ENCODE measurements around the gene RNU1-2.
"Not testable (repeated sequence)": the region's sequence is repeated elsewhere in the genome, so short reads cannot be mapped to it uniquely, and the experiment has no call there.

Gene RNU1-2

DNA sequence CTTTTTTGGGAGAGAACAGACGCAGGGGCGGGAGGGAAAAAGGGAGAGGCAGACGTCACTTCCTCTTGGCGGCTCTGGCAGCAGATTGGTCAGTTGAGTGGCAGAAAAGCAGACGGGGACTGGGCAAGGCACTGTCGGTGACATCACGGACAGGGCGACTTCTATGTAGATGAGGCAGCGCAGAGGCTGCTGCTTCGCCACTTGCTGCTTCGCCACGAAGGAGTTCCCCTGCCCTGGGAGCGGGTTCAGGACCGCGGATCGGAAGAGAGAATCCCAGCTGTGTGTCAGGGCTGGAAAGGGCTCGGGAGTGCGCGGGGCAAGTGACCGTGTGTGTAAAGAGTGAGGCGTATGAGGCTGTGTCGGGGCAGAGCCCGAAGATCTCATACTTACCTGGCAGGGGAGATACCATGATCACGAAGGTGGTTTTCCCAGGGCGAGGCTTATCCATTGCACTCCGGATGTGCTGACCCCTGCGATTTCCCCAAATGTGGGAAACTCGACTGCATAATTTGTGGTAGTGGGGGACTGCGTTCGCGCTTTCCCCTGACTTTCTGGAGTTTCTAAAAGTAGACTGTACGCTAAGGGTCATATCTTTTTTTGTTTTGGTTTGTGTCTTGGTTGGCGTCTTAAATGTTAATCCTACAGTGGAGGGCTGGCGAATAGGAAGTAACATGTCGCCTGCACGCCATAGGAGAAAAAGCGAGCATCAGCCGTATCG lies at the start of gene RNU1-2:
Gene RNU1-2, plus strand, starts transcription at position 383 of the 718 bp plus-strand sequence.
- in situ Hi-C loops (cut with HindIII; ENCODE audit: low sequenced_read_pairs) = not testable (repeated sequence)

DNA sequence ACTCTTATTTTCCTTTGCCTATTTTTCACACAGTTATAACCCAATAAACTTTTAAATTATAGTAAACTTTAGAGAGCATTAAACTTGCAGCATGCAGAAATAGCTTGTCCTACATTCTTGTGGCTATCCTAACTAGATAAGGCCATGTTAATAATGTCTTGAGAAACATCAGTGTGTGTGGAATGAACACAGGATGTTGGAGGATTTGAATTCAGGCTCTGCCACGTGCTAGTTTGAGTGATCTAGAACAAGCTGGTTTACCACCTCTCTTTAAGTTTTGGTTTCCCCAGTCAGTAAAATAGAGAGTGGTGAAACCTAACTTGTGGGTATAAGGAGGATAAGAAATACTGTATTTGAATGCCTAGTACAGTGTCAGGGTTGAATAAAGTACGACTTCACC lies 39.6 kb upstream of the RNU1-2 start:
- in situ Hi-C loops (cut with HindIII; ENCODE audit: low sequenced_read_pairs) = not testable (repeated sequence)

DNA sequence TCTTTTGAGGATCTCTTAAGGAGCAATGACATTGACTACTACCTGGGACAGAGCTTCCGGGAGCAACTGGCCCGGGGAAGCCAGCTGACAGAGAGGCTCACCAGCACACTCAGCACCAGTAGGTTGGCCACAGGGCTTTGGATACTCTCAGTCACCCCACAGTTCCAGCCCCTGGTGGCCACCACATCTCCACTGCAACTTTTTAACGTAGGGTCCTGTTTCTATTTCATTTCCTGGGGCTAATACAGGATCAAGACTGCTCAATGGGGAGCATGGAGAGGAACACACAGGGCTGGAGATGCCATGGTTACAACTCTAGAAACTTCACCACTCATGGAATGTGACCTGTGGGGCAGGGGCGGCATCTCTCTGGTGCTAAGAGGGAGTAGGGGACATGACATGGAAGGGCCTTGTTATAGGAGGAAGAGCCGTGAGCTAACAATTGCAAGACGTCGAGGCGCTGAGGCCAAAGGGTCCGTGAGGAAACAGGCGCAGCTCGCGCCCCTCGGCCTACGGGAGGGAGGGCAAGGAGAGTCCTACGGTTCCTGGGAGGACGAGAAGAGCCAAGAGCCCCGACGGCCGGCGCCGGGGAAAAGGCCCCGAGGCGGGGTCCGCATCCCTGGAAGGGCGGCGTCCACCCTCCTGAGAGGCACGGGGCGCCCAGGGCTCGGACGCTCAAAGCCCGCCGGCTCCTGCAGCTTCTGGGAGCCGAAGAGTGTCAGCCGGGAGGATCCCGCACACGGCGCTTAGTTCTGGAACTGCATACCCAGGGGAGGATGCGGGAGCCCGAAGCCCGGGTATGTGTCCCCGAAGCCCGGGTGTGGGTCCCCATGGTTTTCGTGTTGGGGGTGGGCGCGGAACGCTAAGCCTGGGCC lies 36.4 kb upstream of the RNU1-2 start:
- in situ Hi-C loops (cut with HindIII; ENCODE audit: low sequenced_read_pairs) = not testable (repeated sequence)

DNA sequence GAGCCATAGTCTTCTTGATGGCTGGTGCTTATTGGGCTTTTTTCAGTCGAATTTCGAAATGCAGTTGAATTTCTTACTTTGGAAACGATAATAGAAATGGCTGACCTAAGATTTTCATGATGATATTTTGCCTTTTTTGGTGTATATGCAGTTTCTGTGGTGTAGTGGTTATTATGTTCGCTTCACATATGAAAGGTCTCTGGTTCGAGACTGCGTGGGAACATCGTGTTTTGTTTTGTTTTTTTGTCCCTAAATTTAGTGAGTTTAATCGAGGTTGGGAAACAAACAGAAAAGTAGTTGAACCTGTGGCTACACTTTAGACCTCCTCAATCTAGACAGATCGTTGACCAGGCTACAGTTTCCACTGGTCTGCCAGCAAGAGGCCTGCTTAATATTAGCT lies 35.7 kb upstream of the RNU1-2 start:
- in situ Hi-C loops (cut with HindIII; ENCODE audit: low sequenced_read_pairs) = not testable (repeated sequence)

DNA sequence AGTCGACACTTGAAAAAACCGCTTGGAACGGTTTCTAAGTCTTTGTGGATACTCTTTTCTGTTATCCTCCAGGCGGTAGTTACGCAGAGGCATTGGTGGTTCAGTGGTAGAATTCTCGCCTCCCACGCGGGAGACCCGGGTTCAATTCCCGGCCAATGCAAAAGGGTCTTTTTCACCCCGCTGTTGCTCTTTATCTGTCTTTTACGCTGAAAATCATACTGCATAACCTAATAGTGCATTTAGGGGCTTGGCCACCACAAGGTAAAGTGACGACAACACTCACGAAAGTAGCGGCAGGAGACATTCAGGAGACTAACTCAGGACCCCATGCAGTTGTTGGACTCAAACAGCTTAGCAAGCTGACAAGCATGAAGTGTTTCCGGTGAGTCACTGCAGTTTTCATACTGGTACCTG lies 33.9 kb upstream of the RNU1-2 start:
- in situ Hi-C loops (cut with HindIII; ENCODE audit: low sequenced_read_pairs) = not testable (repeated sequence)

DNA sequence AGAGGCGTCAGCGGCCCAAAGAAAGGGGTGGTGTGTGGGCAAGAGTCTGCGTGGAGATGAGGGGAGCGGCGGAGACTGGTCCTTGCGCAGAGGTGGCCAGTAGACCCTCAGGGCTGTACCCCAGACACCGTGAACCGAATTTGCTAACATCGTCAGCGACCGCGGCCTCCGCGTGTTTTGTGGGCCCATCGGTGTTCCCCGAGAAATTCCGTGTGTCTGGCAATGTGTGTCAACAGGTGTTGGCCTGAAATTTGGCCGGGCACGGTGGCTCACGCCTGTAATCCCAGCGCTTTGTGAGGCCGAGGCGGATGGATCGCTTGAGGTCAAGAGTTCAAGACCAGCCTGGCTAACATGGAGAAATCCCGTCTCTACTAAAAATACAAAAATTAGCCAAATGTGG lies 33.4 kb upstream of the RNU1-2 start:
- in situ Hi-C loops (cut with HindIII; ENCODE audit: low sequenced_read_pairs) = not testable (repeated sequence)

DNA sequence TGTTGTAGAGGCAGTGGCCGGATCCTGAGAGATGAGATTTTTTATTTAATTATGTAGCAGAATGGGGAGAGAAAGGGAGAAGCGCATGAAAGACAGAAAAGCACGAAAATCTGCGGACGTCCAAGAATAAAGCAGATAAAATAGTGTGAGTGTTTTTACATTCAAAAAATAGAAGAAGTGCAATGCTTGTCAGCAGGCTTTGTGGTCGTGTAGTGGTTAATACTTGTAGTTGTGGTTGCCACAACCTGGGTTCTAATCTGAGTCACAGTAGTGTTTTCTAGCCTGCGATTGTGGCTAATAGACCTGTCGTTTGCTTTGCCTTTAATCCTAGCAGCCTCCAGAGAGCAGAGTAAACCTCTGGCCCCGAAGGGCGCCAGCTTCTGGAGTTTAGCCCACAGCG lies 32.8 kb upstream of the RNU1-2 start:
- in situ Hi-C loops (cut with HindIII; ENCODE audit: low sequenced_read_pairs) = not testable (repeated sequence)

DNA sequence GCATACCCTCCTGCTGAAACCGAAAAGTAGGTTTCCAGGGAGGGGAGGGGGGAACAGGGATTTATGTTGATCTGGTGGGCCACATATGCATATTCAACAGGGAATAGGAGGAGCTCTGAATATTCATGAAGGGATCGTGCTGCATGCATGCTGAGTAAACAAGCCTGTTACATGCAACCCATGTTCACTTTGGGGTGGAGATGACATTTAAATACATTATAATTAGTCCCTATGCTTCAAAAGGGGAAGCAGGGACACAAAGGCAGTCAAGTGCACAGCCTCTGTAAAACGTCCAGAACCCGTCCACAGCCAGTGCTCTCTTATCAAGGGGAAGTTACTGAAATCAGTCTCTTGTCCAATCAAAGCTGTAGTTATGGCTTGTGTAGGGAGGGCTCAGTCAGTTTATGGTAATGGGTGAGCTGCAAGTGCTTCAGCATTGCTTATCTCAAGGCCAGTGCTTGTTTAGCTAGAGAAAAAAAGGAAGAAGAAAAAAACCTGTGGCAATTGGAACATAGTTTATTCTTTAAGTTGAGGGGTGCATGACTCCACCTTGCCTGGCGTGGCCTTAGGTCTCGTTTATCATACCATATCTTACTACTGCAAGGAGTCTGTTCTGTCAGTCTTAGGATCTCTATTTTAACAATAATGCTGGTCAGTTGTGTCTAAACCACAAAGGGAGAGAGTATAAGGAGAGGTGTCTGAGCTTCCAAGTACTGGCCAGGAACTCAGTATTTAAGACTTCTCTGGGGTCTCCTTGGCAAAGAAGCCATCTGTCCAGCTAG lies 28.7 kb upstream of the RNU1-2 start:
- in situ Hi-C loops (cut with HindIII; ENCODE audit: low sequenced_read_pairs) = not testable (repeated sequence)

DNA sequence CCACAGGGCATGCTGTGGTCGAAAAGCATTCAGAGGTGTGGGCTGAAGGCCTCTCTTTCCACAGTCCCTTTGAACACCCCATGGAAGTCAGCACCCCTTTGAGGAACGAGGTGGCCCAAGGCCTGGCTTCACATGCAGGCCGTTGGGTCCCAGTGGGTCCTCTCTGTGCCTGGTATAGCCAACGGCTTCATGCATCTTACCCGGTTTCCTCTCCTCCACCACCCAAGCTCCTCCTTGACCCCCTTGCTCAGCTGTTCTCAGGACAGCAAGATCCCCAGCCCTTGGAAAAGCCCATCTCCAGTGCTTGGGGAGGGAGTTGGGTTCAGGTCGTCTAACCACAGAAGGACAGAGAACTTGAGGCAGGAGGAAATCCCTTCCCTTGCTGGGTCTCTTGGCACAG lies 27.0 kb upstream of the RNU1-2 start:
- in situ Hi-C loops (cut with HindIII; ENCODE audit: low sequenced_read_pairs) = not testable (repeated sequence)

DNA sequence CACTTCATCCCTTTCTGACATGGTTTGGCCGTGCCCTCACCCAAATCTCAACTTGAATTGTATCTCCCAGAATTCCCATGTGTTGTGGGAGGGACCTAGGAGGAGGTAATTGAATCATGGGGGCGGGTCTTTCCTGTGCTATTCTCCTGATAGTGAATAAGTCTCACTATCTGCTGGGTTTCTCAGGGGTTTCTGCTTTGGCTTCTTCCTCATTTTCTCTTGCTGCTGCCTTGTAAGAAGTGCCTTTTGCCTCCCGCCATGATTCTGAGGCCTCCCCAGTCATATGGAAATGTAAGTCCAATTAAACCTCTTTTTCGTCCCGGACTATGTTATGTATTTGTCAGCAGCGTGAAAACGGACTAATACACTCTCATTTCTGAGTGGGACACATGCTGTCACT lies 25.8 kb upstream of the RNU1-2 start:
- in situ Hi-C loops (cut with HindIII; ENCODE audit: low sequenced_read_pairs) = not testable (repeated sequence)

DNA sequence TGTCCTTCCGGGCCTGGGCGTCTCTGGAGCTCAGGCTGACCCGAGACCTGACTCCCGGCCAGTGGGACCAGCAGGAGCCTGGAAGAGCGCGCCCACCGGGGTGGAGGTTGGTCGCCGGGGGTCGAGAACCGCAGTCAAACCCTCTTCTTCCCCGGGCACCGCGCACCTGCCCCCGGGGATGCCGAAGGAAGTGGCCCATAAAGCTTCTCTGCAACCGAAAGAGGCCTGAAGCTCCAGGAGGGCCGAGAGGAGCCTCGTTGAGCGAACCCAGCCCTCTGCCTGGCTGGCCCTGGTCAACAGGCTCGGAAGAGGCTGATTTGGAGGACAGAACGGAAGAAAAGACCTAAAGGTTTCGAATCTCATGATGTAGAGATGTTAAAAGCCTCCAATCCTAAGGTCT lies 24.6 kb upstream of the RNU1-2 start:
- in situ Hi-C loops (cut with HindIII; ENCODE audit: low sequenced_read_pairs) = not testable (repeated sequence)

DNA sequence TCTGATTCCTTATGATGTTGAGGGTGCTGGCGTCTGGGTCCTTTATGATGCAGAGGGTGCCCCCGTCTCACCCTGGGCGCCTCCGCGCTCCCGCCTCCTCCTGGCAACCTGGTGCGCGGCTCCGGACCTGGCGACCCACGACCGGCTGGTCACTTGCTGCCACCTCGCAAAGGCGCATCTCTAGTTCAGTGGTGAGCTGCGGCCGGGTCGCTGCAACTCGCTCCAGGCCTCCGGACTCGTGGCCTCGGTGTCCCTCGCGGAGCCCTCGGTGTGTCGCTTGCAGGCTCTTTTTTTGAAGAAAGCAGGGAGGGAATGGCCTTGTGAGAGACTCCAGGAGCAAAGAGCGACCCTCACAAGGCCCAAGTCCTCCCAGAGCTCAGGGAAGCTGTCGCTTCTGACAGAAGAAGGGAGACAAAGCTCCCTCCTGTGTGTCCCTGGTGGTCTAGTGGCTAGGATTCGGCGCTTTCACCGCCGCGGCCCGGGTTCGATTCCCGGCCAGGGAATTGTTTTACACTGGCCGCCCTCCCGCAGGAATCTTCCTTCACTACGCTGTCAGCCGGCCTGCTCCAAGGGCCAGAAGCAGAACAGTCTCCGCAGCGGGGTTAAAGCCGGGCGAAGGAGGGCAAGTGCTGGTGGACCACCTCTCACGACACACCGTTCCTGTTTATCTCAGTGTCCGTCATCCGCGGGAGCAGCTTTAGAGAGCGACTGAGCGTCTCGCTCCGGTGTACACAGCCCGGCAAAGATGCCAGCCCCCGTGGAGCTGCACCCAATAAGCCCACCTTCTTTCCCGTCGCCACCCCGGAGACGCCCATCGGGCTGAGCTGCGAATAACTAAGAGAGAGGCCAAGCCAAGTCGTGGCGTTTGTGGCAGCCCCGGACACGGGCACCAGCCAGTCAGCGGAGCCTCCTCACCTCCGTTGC lies 23.4 kb upstream of the RNU1-2 start:
- in situ Hi-C loops (cut with HindIII; ENCODE audit: low sequenced_read_pairs) = not testable (repeated sequence)

DNA sequence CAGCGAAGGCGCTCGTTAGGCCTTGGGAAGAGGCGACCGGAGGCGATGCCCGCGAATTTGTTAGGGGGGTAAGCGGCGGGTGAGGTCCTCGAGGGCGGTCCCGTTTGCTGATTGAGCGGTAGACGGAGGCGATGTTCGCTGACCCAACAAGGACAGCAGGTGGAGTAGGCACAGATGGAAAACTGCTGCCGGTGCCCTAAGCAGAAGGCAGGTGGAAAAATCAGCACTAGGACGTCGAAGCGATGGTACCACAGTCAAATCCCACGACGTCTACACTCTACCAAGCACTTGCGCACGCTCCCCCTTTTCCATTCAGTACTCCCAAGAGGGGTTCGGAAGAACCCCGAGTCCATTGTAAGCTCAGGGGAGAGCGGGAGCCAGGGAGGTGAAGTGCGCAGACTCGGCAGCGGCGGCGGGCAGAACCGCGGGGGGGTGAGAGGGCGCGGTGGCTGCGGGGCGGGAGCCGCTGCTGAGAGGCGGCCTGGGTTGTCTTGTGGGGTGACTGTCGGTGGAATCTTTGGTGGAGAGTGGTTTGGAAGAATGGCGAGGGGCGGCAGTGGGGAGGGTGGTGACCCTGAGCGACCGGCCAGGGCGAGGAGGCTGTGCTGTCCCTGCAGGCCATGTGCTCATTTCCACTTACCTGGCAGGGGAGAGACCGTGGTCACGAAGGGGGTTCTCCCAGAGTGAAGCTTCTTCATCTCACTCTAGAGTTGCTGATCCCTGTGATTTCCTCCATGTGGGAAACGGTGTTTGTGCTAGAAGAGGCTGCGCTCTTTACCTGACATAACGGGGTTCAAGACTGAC lies 22.5 kb upstream of the RNU1-2 start:
- in situ Hi-C loops (cut with HindIII; ENCODE audit: low sequenced_read_pairs) = not testable (repeated sequence)

DNA sequence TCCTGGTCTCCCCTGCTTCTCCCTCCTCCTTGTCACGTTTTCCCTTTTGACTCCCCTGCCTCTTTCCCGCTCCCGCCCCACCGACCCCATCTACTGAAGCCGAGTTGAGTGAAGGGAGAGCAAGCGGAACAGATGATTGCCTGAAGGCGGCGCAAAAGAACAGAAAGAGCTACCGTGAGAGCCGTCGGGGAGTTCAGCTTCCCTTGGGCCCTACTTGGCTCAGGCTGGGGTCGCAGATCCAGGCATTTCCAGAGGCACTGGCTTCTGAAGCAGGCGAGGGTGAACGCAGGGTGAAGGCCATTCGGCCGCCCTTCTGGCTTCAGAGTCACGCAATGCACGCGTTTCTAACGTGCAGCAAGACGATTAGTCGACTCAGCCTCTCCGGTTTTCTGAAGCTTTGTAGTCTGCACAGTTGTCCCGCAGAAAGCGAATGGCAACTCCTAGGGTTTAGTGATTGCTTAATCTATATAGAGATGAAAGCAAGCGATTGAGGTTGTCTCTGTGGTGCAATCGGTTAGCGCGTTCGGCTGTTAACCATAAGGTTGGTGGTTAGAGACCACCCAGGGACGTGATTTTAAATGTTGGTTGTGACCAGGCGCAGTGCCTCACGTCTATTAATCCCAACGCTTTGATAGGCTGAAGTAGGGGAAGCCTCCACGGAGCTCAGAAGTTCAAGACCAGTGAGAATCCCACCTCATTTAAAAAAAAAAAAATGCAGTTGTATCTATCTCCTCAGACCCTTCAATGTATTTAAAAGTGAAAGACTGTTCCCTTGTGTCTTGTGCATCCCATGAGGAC lies 20.6 kb upstream of the RNU1-2 start:
- in situ Hi-C loops (cut with HindIII; ENCODE audit: low sequenced_read_pairs) = not testable (repeated sequence)

DNA sequence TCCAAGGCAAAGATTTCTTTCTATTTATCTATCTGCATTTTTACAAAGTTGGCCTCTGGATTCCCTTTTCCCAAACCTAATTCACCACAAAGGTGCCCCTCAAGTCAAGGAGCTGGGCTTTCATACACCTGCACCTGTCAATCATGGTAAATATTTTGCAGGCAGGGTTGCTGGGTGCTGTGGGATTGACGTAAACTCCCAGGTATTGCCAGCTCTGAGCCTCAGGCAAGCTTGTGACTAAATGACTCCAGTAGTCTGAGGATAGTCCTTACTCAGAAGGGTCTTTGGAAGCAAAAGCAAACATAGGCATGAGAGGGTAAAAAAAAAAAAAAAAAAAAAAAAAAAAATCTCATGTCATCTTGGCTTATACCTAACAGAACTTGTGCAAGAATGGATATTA lies 14.0 kb upstream of the RNU1-2 start:
- in situ Hi-C loops (cut with HindIII; ENCODE audit: low sequenced_read_pairs) = not testable (repeated sequence)

DNA sequence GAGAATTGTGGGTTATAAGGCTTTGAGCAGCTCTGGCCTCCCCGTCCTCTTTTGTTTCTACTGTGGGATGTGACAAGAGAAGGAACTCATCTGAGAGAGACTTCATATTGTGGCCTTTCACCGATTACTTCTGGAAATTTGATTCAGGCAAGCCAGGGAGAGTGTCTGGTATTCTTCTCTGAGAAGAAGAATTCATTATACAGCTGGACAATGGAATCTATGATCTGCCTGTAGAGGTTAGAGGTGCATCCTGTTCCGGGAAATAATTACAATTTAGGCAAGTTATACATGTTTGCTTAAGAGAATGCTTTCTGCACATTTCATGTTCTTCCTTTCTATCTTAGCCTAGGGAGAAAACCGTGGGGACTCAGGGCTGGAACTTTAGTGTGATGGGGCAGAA lies 12.8 kb upstream of the RNU1-2 start:
- in situ Hi-C loops (cut with HindIII; ENCODE audit: low sequenced_read_pairs) = no loop called here

DNA sequence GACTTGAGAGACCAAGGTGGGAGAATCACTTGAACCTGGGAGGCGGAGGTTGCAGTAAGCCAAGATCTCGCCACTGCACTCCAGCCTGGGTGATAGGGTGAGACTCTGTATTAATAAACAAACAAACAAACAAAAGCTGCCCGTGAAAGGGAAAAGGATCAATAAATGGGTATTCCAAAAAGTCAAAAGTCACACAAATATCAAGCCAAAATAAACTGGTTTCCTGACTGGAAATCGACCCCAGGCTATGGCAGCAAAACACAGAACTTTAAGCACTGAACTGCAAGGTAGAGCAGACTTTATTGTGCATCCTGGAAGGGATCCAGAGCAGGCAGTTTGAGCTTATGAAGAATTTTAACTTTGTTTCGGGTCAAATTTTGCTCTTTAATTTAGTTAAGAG lies 11.3 kb upstream of the RNU1-2 start:
- in situ Hi-C loops (cut with HindIII; ENCODE audit: low sequenced_read_pairs) = not testable (repeated sequence)

DNA sequence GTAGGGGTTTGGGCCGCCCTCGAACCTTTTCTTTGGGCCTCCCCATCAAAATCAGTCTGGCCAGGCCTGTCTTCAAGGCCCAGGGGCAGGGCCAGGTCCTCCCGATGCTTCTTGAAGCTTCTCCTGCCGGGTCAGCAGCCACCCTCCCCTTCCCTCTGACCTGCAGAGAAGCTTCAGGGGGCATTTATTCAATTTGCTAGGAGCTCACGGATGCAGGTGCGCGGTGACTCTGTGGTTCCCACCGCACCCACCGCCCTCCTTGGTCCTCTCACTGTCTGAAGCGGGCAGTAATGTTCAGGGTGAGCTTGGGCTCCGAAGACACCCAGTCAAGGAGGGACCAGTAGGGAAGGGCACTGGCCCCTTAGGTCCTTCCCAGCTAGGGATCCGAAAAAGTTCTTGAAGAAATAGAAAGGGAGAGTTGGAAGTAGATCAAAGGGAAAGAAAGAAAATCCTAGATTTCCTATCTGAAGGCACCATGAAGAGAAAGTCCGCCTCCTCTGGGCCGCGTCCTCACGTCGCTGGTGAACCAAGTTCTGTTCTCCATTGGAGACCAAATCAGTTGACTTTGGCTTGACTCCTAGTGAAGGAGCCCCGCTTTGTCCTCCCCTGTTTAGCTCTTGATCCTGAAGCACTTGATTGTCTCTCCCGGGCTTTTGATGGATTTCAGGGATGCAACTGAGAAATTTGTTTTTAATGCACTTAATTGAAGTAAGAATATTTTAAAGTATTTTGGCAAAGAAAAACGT lies 8.7 kb upstream of the RNU1-2 start:
- in situ Hi-C loops (cut with HindIII; ENCODE audit: low sequenced_read_pairs) = no loop called here

Data from DLD1 (cell line).